ENCODE results near the gene UBA6.
"Not testable (repeated sequence)": the region's sequence is repeated elsewhere in the genome, so short reads cannot be mapped to it uniquely, and the experiment has no call there.

Gene UBA6

GRCh38 chr4:67713529-67714247 lies 12.7 kb upstream of the UBA6 start:
- DNase-seq, result no peak

- no peak for DNase-seq
These were observed 11.9 kb upstream of the UBA6 start for GRCh38 chr4:67712650-67713528.

GRCh38 chr4:67712000-67712625 lies 11.2 kb upstream of the UBA6 start:
- DNase-seq, result no peak

- not testable (repeated sequence) for DNase-seq
These were observed 5.7 kb upstream of the UBA6 start for GRCh38 chr4:67706682-67707081.

GRCh38 chr4:67704843-67705242 lies 3.9 kb upstream of the UBA6 start:
- no peak for DNase-seq

GRCh38 chr4:67702166-67702565 lies 1.2 kb upstream of the UBA6 start:
- DNase-seq, result no peak

- DNase-seq, result no peak
These were observed 529 bp upstream of the UBA6 start for GRCh38 chr4:67701517-67701850.

GRCh38 chr4:67700116-67700737 lies 728 bp downstream of the UBA6 start:
- DNase-seq, result peak; percentile 5

- no peak for DNase-seq
These were observed 1.4 kb downstream of the UBA6 start for GRCh38 chr4:67699603-67700002.

- DNase-seq, result no peak
These were observed 2.9 kb downstream of the UBA6 start for GRCh38 chr4:67697860-67698687.

- no peak for DNase-seq
These were observed 4.9 kb downstream of the UBA6 start for GRCh38 chr4:67696061-67696460.

- DNase-seq, result no peak
These were observed 6.3 kb downstream of the UBA6 start for GRCh38 chr4:67694662-67695061.

- no peak for DNase-seq
These were observed 9.6 kb downstream of the UBA6 start for GRCh38 chr4:67691328-67691727.

- no peak for DNase-seq
These were observed 13.3 kb downstream of the UBA6 start for GRCh38 chr4:67687636-67688035.

- DNase-seq, result no peak
These were observed 15.5 kb downstream of the UBA6 start for GRCh38 chr4:67685532-67685859.

- DNase-seq, result no peak
These were observed 16.0 kb downstream of the UBA6 start for GRCh38 chr4:67684839-67685531.

- no peak for DNase-seq
These were observed 18.7 kb downstream of the UBA6 start for GRCh38 chr4:67682266-67682665.

- no peak for DNase-seq
These were observed 20.3 kb downstream of the UBA6 start for GRCh38 chr4:67680581-67681222.

GRCh38 chr4:67678612-67679011 lies 22.3 kb downstream of the UBA6 start:
- DNase-seq, result no peak

- no peak for DNase-seq
These were observed 26.9 kb downstream of the UBA6 start for GRCh38 chr4:67674098-67674497.

- no peak for DNase-seq
These were observed 32.6 kb downstream of the UBA6 start for GRCh38 chr4:67668315-67668714.

GRCh38 chr4:67660418-67660817 lies 40.5 kb downstream of the UBA6 start:
- DNase-seq, result no peak

All from NCI-H2107 (cell line).